HCT116 (cell line): ENCODE results near the gene ZNF497. TPM values are rescaled to one million over a fixed set of nuclear protein-coding genes. Genes with fewer than 3 reads are reported as not detected.

ENCODE experiments used
- ATAC-seq: fragments of 200-7000 bp; cut with Tn5 transposase; 2 replicates; pipeline ENCODE4 v1.9.1; 2020; ENCODE audit warnings: mild to moderate bottlenecking, moderate library complexity
- BruUV-seq: library from RNA; stranded (reverse); fragments of 400-500 nt; replicated peaks from 2 replicates; lab custom pipeline; 2021; lab: Mats Ljungman, UMichigan
- CTCF ChIA-PET: fragments of 300-600 bp; sonication (Branson Sonifier 250); formaldehyde crosslinking; loops from one replicate; lab custom pipeline; 2021; ENCODE audit warnings: antibody characterized with exemption; lab: Charles Lee
- POLR2A ChIA-PET: fragments of 300-600, 350-600 bp; sonication (Branson Sonifier 250); formaldehyde crosslinking; loops from one replicate; lab custom pipeline; 2021; ENCODE audit warnings: antibody characterized with exemption; lab: Charles Lee
- RAD21 ChIA-PET, 2 experiments: fragments of 300-600 bp; sonication (Branson Sonifier 250); formaldehyde crosslinking; loops; one replicate each; lab custom pipeline; 2023; ENCODE audit warnings: low total read pairs in 2 of 2; ENCODE audit not compliant: uncharacterized antibody in 2 of 2, unreplicated experiment in 2 of 2, low non-redundant PET in 1 of 2; lab: Charles Lee
- DNase-seq: peaks from one replicate; pipeline ENCODE4 v3.0.0-alpha.2; 2010; ENCODE audit warnings: low read depth, low spot score
- H2AFZ ChIP-seq: fragments of 200-600 bp; shearing (Covaris generic), sonication (generic); 2 replicates; pipeline ENCODE4 v1.6.1; 2017; ENCODE audit warnings: low read depth, mixed run types, mixed read lengths, antibody characterized with exemption, low read length; ENCODE audit not compliant: poor library complexity, severe bottlenecking
- H3K27ac ChIP-seq: 2 replicates; pipeline ENCODE4 v1.5.1; 2012; ENCODE audit warnings: low read depth, low read length
- H3K27me3 ChIP-seq: fragments of 200-600 bp; sonication (generic); 2 replicates; pipeline ENCODE4 v1.6.1; 2016; ENCODE audit warnings: mixed run types, low read length, mixed read lengths; ENCODE audit not compliant: insufficient read depth
- H3K36me3 ChIP-seq, 2 experiments: fragments of 200-500 bp in 1 of 2; fragments of 200-600 bp in 1 of 2; sonication (Bioruptor generic) in 1 of 2; sonication (generic) in 1 of 2; 2 replicates each; pipeline versions ENCODE4 v1.5.1 to v1.6.1; 2014 to 2016; ENCODE audit warnings: low read length in 2 of 2, inconsistent platforms in 1 of 2, mixed read lengths in 1 of 2, mixed run types in 1 of 2; ENCODE audit not compliant: insufficient read depth in 2 of 2, control insufficient read depth in 1 of 2
- H3K4me1 ChIP-seq, 2 experiments: fragments of 200-600 bp in 1 of 2; sonication (generic) in 1 of 2; 2 replicates each; pipeline versions ENCODE4 v1.5.1 to v1.6.1; 2012 to 2017; ENCODE audit warnings: low read length in 2 of 2, inconsistent platforms in 1 of 2, mild to moderate bottlenecking in 1 of 2, mixed read lengths in 1 of 2, mixed run types in 1 of 2, moderate library complexity in 1 of 2; ENCODE audit not compliant: insufficient read depth in 2 of 2, control insufficient read depth in 1 of 2
- H3K4me2 ChIP-seq: fragments of 200-600 bp; sonication (generic); 2 replicates; pipeline ENCODE4 v1.6.1; 2017; ENCODE audit warnings: mixed run types, low read length, mixed read lengths
- H3K4me3 ChIP-seq, 2 experiments: fragments of 200-600 bp in 1 of 2; sonication (generic) in 1 of 2; replicated peaks in 1 of 2; 2 replicates each; pipeline ENCODE4 v1.5.1; 2011 to 2016; ENCODE audit warnings: low read length in 2 of 2, control low read depth in 1 of 2, low read depth in 1 of 2, mild to moderate bottlenecking in 1 of 2, mixed read lengths in 1 of 2, mixed run types in 1 of 2
- H3K79me2 ChIP-seq: fragments of 200-600 bp; sonication (generic); 2 replicates; pipeline ENCODE4 v1.6.1; 2017; ENCODE audit warnings: mild to moderate bottlenecking, mixed run types, low read length, moderate library complexity, mixed read lengths; ENCODE audit not compliant: insufficient read depth
- H3K9ac ChIP-seq: fragments of 200-600 bp; sonication (generic); 2 replicates; pipeline ENCODE4 v1.6.1; 2016; ENCODE audit warnings: low read length, mixed read lengths
- H3K9me2 ChIP-seq: fragments of 200-600 bp; sonication (generic), shearing (Covaris generic); 2 replicates; pipeline ENCODE4 v1.6.1; 2017; ENCODE audit warnings: mixed run types, mild to moderate bottlenecking, moderate library complexity; ENCODE audit not compliant: insufficient read depth
- H3K9me3 ChIP-seq, 2 experiments: fragments of 200-500 bp in 1 of 2; fragments of 200-600 bp in 1 of 2; sonication (Bioruptor generic) in 1 of 2; sonication (generic) in 1 of 2; 2 replicates each; pipeline ENCODE4 v1.6.1; 2014 to 2017; ENCODE audit warnings: low read length in 2 of 2, mixed read lengths in 2 of 2, inconsistent platforms in 1 of 2, low read depth in 1 of 2, mild to moderate bottlenecking in 1 of 2, mixed run types in 1 of 2, moderate library complexity in 1 of 2; ENCODE audit not compliant: control insufficient read depth in 1 of 2, insufficient read depth in 1 of 2
- H4K20me1 ChIP-seq: fragments of 200-600 bp; sonication (generic), shearing (Covaris generic); 2 replicates; pipeline ENCODE4 v1.6.1; 2017; ENCODE audit warnings: mixed run types, mild to moderate bottlenecking, moderate library complexity; ENCODE audit not compliant: insufficient read depth
- CBX3 ChIP-seq: IDR thresholded peaks from 2 replicates; pipeline ENCODE4 v1.6.1; 2012; ENCODE audit warnings: low read depth
- CEBPB ChIP-seq: IDR thresholded peaks from 2 replicates; pipeline ENCODE4 v1.6.1; 2012; ENCODE audit warnings: low read depth
- EGR1 ChIP-seq: IDR thresholded peaks from 2 replicates; pipeline ENCODE4 v1.6.1; 2012; ENCODE audit warnings: low read depth
- ELF1 ChIP-seq: IDR thresholded peaks from 2 replicates; pipeline ENCODE4 v1.6.1; 2012; ENCODE audit warnings: low read depth, borderline replicate concordance
- EZH2phosphoT487 ChIP-seq: fragments of 200-600 bp; IDR thresholded peaks from 2 replicates; pipeline ENCODE4 v1.6.1; 2018; ENCODE audit warnings: antibody characterized with exemption, borderline replicate concordance
- FOSL1 ChIP-seq: IDR thresholded peaks from 2 replicates; pipeline ENCODE4 v1.6.1; 2012; ENCODE audit warnings: low read depth
- POLR2A ChIP-seq: IDR thresholded peaks from 2 replicates; pipeline ENCODE4 v1.7.0; 2011; ENCODE audit warnings: borderline replicate concordance; ENCODE audit not compliant: insufficient read depth, insufficient read length; ENCODE audit errors: extremely low read depth
- POLR2AphosphoS5 ChIP-seq: IDR thresholded peaks from 2 replicates; pipeline ENCODE4 v1.6.1; 2011; ENCODE audit warnings: mild to moderate bottlenecking, low read depth, low read length, moderate library complexity
- SIN3A ChIP-seq: IDR thresholded peaks from 2 replicates; pipeline ENCODE4 v1.6.1; 2012; ENCODE audit warnings: low read depth
- SP1 ChIP-seq: IDR thresholded peaks from 2 replicates; pipeline ENCODE4 v1.6.1; 2012; ENCODE audit warnings: low read depth
- SRF ChIP-seq: IDR thresholded peaks from 2 replicates; pipeline ENCODE4 v1.6.1; 2012; ENCODE audit warnings: low read depth
- TCF7L2 ChIP-seq: IDR thresholded peaks from 2 replicates; pipeline ENCODE4 v1.7.0; 2011; ENCODE audit warnings: borderline replicate concordance, inconsistent platforms; ENCODE audit not compliant: insufficient read depth, insufficient read length; ENCODE audit errors: extremely low read depth
- YY1 ChIP-seq: IDR thresholded peaks from 2 replicates; pipeline ENCODE4 v1.6.1; 2011; ENCODE audit warnings: low read length, low read depth, moderate library complexity, mild to moderate bottlenecking; ENCODE audit not compliant: insufficient replicate concordance; ENCODE audit errors: extremely low read depth
- ZFX ChIP-seq: fragments of 450-650 bp; IDR thresholded peaks from 2 replicates; pipeline ENCODE4 v1.6.1; 2017
- intact Hi-C: fragments of 100-400 bp; cut with micrococcal nuclease; formaldehyde crosslinking; loops from 2 replicates; pipeline ENCODE4 v1.10.0; 2022
- total RNA-seq: library from RNA; stranded (reverse); gene quantifications from one replicate; pipeline ENCODE4 v1.2.1, GENCODE V29; 2021; ENCODE audit not compliant: unreplicated experiment
- TF ChIP-seq, protein P1 (sequence below): IDR thresholded peaks from 2 replicates; pipeline ENCODE4 v1.6.1; 2012
- TF ChIP-seq, protein P2 (sequence below): IDR thresholded peaks from 2 replicates; pipeline ENCODE4 v1.6.1; 2011; ENCODE audit warnings: mild to moderate bottlenecking, low read length, moderate library complexity; ENCODE audit not compliant: insufficient replicate concordance; ENCODE audit errors: extremely low read depth

The ZNF497 gene
- total RNA-seq, 1 experiment from 2014 or later, result 5.1 TPM

DNA sequence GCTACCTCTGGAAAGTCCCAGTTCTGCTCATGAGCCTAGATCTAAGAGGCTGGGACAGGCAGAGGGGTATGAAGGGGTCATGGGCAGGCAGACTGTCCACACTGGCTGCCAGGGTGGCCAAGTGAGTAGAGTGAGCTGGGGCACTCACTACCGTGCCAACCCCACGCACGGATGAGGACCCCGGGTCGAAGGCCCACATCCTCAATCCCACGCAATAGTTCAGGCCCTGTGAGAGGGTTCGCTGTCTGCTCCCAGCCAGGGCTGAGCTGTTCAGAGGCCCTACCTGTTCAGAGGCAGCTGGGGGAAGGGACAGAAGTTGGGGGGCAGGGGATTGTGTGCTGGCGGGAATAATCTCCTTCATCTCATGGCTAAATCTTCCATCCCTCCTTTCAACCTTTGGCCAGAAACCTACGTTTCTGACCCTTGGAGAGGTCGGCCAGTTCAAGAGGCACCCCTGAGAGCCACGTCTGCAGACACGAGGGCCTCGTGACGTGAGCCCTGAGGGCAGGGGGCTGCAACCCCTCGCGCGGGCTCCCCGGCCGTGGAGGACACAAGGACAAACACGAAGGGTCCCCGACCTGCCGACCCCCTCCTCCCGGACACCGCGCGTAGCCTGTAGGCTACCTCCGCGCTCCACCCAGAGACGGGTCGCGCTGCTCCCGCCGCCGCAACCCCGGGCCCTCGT lies 23.5 kb upstream of the ZNF497 start:
- RAD21 ChIA-PET, result no interaction called here
- Histone ChIP-seq H3K9ac (peak overlapping the region; percentile 100), H3K4me2 (peak overlapping the region; percentile 94), H3K27ac (peak overlapping the region; percentile 97), H3K9me3 (no peaks in the 10 kb centered on the region), H3K79me2 (peaks cover 64% of the 10 kb centered on the region), H3K36me3 (peaks cover 16 to 35% of the 10 kb centered on the region in 2 experiments; a peak in 3 of 4 replicates), H3K4me1 (peaks cover 23 to 49% of the 10 kb centered on the region in 2 experiments), H3K4me3 (peak overlapping the region; percentile 62 to 96), H3K9me2 (no peaks in the 10 kb centered on the region), H2AFZ (no peak overlapping the region), H4K20me1 (peaks cover 27% of the 10 kb centered on the region; the same call in 1 of the 2 replicates), H3K27me3 (no peaks in the 10 kb centered on the region)
- ATAC-seq, result peak; percentile 19
- CTCF ChIA-PET, result no interaction called here
- no peak for DNase-seq
- POLR2A ChIA-PET, result interaction anchor here (1.5 kb wide), 1 partner anchor 23 kb away, joined by 4 read pairs; the partner anchor contains the start of gene ZNF497
- intact Hi-C loops, result no loop called here
- no TSS peak for BruUV-seq
- TF ChIP-seq POLR2A (peak; percentile 21), ZFX (no peak)

DNA sequence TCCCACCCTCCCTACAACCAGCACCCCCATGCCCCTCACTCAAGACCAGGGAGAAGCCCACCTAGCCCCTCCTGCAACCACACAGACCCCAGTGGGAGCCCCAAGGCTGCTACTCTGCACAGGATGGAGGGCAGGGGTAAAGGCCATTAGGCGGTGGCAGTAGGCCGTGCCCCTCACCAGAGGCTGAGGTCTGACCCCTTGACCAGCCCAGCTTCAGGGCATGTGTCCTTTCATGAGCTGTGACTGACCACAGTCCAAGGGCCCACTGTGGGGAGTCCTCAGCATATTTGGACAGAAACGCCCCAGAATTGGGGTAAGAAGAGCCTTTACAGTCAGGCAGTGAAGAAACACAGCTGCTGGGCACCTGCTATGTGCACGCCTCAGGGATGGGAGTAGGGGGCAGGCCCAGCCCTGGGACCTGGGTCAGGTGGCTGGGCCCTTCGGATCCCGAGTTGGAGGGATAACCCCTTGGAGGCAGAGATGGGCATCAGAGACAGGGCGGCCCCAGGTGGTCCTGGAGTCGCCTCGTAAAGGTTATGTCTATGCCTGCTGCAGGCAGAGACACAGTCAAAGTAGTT lies 22.9 kb upstream of the ZNF497 start:
- ChIA-PET CTCF (no interaction called here), RAD21 (no interaction called here), POLR2A (interaction anchor here (1.5 kb wide), 1 partner anchor 23 kb away, joined by 4 read pairs; the partner anchor contains the start of gene ZNF497)
- H3K27ac ChIP-seq, result peak overlapping the region; percentile 97
- H3K4me1 ChIP-seq, result peaks cover 23 to 42% of the 10 kb centered on the region in 2 experiments
- peak overlapping the region; percentile 94 for H3K4me2 ChIP-seq
- H3K79me2 ChIP-seq, result peaks cover 57% of the 10 kb centered on the region
- no peak overlapping the region for H2AFZ ChIP-seq
- no peak for DNase-seq
- no peaks in the 10 kb centered on the region for H3K9me3 ChIP-seq
- no TSS peak for BruUV-seq
- H3K9ac ChIP-seq, result peak overlapping the region; percentile 100
- peak overlapping the region; percentile 62 to 96 for H3K4me3 ChIP-seq
- H3K9me2 ChIP-seq, result no peaks in the 10 kb centered on the region
- H3K36me3 ChIP-seq, result peaks cover 12 to 28% of the 10 kb centered on the region in 2 experiments; a peak in 3 of 4 replicates
- peaks cover 20% of the 10 kb centered on the region; the same call in 1 of the 2 replicates for H4K20me1 ChIP-seq
- H3K27me3 ChIP-seq, result no peaks in the 10 kb centered on the region
- intact Hi-C loops, result no loop called here
- no peak for ATAC-seq
- TF ChIP-seq SP1 (no peak), POLR2AphosphoS5 (no peak), EZH2phosphoT487 (no peak), CEBPB (no peak), TCF7L2 (no peak), CBX3 (no peak), POLR2A (no peak), SRF (no peak), SIN3A (no peak), FOSL1 (no peak), YY1 (no peak), EGR1 (no peak), ELF1 (no peak)
- TF ChIP-seq, protein P1, sequence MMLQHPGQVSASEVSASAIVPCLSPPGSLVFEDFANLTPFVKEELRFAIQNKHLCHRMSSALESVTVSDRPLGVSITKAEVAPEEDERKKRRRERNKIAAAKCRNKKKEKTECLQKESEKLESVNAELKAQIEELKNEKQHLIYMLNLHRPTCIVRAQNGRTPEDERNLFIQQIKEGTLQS, result no peak
- TF ChIP-seq, protein P2, sequence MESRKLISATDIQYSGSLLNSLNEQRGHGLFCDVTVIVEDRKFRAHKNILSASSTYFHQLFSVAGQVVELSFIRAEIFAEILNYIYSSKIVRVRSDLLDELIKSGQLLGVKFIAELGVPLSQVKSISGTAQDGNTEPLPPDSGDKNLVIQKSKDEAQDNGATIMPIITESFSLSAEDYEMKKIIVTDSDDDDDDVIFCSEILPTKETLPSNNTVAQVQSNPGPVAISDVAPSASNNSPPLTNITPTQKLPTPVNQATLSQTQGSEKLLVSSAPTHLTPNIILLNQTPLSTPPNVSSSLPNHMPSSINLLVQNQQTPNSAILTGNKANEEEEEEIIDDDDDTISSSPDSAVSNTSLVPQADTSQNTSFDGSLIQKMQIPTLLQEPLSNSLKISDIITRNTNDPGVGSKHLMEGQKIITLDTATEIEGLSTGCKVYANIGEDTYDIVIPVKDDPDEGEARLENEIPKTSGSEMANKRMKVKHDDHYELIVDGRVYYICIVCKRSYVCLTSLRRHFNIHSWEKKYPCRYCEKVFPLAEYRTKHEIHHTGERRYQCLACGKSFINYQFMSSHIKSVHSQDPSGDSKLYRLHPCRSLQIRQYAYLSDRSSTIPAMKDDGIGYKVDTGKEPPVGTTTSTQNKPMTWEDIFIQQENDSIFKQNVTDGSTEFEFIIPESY, result no peak
